ENCODE data around the gene ACLY. TPM values are rescaled to one million over a fixed set of nuclear protein-coding genes. Genes with fewer than 3 reads are reported as not detected.

ACLY gene
- total and polyA plus RNA-seq, 2 of the 13 experiments (the other 11 are each of a cell fraction or from before 2014, with no cell fraction given) = 111 to 218 TPM

DNA sequence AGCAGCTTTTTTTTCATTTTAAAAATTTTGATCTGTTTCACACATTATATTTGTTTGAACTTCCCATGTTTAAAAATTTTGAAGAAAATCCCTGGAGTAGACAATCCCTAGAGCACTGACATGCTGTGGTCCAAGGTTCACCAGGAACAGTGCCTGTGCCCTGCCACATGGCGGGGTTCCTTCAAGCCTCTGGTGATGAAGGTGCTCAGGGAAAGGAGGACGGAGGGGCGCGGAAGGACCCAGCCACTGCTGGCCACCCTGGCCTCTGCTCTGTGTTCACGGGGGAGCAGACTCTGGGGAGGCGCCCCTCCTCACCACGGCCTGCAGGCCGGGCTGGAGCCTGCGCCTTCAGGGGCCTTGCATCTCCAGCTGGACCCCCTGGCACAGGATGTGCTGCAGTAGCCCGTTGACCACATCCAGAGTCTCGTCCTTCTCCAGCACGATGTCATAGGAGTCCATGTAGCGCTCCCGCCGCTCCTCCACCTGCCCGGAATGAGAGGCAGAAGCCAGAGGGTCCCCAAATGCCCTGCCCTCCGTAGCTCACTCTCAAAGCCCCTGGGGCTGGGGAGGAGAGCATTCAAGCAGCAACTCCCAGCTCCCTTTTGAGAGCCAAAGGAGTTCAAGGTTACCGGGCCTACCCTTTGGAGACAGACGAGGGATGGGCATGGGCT lies 93.4 kb downstream of the ACLY start (continued):
- TF ChIP-seq, protein P1, sequence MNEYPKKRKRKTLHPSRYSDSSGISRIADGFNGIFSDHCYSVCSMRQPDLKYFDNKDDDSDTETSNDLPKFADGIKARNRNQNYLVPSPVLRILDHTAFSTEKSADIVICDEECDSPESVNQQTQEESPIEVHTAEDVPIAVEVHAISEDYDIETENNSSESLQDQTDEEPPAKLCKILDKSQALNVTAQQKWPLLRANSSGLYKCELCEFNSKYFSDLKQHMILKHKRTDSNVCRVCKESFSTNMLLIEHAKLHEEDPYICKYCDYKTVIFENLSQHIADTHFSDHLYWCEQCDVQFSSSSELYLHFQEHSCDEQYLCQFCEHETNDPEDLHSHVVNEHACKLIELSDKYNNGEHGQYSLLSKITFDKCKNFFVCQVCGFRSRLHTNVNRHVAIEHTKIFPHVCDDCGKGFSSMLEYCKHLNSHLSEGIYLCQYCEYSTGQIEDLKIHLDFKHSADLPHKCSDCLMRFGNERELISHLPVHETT (CRISPR knock-in tag; conservative IDR thresholded peaks at IDR 0.05) = no peak
- TF ChIP-seq, protein P2, sequence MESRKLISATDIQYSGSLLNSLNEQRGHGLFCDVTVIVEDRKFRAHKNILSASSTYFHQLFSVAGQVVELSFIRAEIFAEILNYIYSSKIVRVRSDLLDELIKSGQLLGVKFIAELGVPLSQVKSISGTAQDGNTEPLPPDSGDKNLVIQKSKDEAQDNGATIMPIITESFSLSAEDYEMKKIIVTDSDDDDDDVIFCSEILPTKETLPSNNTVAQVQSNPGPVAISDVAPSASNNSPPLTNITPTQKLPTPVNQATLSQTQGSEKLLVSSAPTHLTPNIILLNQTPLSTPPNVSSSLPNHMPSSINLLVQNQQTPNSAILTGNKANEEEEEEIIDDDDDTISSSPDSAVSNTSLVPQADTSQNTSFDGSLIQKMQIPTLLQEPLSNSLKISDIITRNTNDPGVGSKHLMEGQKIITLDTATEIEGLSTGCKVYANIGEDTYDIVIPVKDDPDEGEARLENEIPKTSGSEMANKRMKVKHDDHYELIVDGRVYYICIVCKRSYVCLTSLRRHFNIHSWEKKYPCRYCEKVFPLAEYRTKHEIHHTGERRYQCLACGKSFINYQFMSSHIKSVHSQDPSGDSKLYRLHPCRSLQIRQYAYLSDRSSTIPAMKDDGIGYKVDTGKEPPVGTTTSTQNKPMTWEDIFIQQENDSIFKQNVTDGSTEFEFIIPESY (CRISPR knock-in tag; IDR thresholded peaks at IDR 0.05) = peak; percentile 84
- TF ChIP-seq NR2F2 (IDR thresholded peaks at IDR 0.05; ENCODE audit: borderline replicate concordance, low read depth) (no peak), NR1H2 (CRISPR knock-in tag; IDR thresholded peaks at IDR 0.05; ENCODE audit: borderline replicate concordance, low read depth) (no peak), HNF4A (CRISPR knock-in tag; IDR thresholded peaks at IDR 0.05) (peak; percentile 63), ZNF850 (CRISPR knock-in tag; conservative IDR thresholded peaks at IDR 0.05) (no peak)
- TF ChIP-seq, protein P3, sequence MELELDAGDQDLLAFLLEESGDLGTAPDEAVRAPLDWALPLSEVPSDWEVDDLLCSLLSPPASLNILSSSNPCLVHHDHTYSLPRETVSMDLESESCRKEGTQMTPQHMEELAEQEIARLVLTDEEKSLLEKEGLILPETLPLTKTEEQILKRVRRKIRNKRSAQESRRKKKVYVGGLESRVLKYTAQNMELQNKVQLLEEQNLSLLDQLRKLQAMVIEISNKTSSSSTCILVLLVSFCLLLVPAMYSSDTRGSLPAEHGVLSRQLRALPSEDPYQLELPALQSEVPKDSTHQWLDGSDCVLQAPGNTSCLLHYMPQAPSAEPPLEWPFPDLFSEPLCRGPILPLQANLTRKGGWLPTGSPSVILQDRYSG (CRISPR knock-in tag; IDR thresholded peaks at IDR 0.05) = no peak
- TF ChIP-seq, protein P4, sequence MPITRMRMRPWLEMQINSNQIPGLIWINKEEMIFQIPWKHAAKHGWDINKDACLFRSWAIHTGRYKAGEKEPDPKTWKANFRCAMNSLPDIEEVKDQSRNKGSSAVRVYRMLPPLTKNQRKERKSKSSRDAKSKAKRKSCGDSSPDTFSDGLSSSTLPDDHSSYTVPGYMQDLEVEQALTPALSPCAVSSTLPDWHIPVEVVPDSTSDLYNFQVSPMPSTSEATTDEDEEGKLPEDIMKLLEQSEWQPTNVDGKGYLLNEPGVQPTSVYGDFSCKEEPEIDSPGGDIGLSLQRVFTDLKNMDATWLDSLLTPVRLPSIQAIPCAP (CRISPR knock-in tag; IDR thresholded peaks at IDR 0.05; ENCODE audit: low read depth) = 0 out of 2 replicates have a peak, but pooled peaks have one; percentile 30
- TF ChIP-seq, protein P5, sequence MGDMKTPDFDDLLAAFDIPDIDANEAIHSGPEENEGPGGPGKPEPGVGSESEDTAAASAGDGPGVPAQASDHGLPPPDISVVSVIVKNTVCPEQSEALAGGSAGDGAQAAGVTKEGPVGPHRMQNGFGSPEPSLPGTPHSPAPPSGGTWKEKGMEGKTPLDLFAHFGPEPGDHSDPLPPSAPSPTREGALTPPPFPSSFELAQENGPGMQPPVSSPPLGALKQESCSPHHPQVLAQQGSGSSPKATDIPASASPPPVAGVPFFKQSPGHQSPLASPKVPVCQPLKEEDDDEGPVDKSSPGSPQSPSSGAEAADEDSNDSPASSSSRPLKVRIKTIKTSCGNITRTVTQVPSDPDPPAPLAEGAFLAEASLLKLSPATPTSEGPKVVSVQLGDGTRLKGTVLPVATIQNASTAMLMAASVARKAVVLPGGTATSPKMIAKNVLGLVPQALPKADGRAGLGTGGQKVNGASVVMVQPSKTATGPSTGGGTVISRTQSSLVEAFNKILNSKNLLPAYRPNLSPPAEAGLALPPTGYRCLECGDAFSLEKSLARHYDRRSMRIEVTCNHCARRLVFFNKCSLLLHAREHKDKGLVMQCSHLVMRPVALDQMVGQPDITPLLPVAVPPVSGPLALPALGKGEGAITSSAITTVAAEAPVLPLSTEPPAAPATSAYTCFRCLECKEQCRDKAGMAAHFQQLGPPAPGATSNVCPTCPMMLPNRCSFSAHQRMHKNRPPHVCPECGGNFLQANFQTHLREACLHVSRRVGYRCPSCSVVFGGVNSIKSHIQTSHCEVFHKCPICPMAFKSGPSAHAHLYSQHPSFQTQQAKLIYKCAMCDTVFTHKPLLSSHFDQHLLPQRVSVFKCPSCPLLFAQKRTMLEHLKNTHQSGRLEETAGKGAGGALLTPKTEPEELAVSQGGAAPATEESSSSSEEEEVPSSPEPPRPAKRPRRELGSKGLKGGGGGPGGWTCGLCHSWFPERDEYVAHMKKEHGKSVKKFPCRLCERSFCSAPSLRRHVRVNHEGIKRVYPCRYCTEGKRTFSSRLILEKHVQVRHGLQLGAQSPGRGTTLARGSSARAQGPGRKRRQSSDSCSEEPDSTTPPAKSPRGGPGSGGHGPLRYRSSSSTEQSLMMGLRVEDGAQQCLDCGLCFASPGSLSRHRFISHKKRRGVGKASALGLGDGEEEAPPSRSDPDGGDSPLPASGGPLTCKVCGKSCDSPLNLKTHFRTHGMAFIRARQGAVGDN (CRISPR knock-in tag; IDR thresholded peaks at IDR 0.05) = peak; percentile 57
- TF ChIP-seq, protein P6, sequence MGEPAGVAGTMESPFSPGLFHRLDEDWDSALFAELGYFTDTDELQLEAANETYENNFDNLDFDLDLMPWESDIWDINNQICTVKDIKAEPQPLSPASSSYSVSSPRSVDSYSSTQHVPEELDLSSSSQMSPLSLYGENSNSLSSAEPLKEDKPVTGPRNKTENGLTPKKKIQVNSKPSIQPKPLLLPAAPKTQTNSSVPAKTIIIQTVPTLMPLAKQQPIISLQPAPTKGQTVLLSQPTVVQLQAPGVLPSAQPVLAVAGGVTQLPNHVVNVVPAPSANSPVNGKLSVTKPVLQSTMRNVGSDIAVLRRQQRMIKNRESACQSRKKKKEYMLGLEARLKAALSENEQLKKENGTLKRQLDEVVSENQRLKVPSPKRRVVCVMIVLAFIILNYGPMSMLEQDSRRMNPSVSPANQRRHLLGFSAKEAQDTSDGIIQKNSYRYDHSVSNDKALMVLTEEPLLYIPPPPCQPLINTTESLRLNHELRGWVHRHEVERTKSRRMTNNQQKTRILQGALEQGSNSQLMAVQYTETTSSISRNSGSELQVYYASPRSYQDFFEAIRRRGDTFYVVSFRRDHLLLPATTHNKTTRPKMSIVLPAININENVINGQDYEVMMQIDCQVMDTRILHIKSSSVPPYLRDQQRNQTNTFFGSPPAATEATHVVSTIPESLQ (CRISPR knock-in tag; conservative IDR thresholded peaks at IDR 0.05) = no peak

Measured in HepG2 (cell line).